Vagina (tissue), 2 donors: ENCODE measurements around the gene GABRG1. TPM values are rescaled to one million over a fixed set of nuclear protein-coding genes. Genes with fewer than 3 reads are reported as not detected.

Experiments used
- DNase-seq, 2 donors: peaks; one replicate each; pipeline ENCODE4 v3.0.0-alpha.2; 2017; ENCODE audit errors: extremely low spot score in 2 of 2
- H3K27ac ChIP-seq: fragments of 200-600 bp; sonication (generic); one replicate; pipeline ENCODE4 v1.5.1; 2019
- H3K27me3 ChIP-seq: fragments of 200-600 bp; sonication (generic); one replicate; pipeline ENCODE4 v1.5.1; 2019
- H3K36me3 ChIP-seq, 2 donors: fragments of 200-600 bp; sonication (generic); one replicate each; pipeline ENCODE4 v1.5.1; 2017 to 2019
- H3K4me1 ChIP-seq: fragments of 200-600 bp; sonication (generic); one replicate; pipeline ENCODE4 v1.5.1; 2019
- H3K4me3 ChIP-seq, 2 donors: fragments of 200-600 bp; sonication (generic); 1 replicate in 1 of 2; 2 replicates in 1 of 2; pipeline ENCODE4 v1.5.1; 2016 to 2019
- H3K9me3 ChIP-seq: fragments of 200-600 bp; sonication (generic); one replicate; pipeline ENCODE4 v1.5.1; 2019
- POLR2A ChIP-seq, 2 donors: fragments of 450-650 bp; IDR thresholded peaks; one replicate each; pipeline ENCODE4 v1.6.1; 2017; ENCODE audit warnings: antibody characterized with exemption in 2 of 2, mild to moderate bottlenecking in 2 of 2, moderate library complexity in 2 of 2
- POLR2AphosphoS5 ChIP-seq, 2 donors: sonication (generic); formaldehyde crosslinking; IDR thresholded peaks; one replicate each; pipeline ENCODE4 v1.9.0; 2017; ENCODE audit warnings: antibody characterized with exemption in 2 of 2, mild to moderate bottlenecking in 2 of 2, low read depth in 1 of 2; ENCODE audit not compliant: insufficient read depth in 1 of 2
- intact Hi-C: fragments of 100-400 bp; cut with DNase I; formaldehyde crosslinking; loops from one replicate; pipeline ENCODE4 v1.15.1; 2023
- total RNA-seq: library from RNA; depleted of rRNA; stranded (reverse); fragments of >200 nt; gene quantifications from one replicate; pipeline ENCODE4 v1.2.3, GENCODE V29; 2016
- TF ChIP-seq, protein P1 (sequence below), 3 experiments: fragments of 450-650 bp in 2 of 3; fragments of 200-600 bp in 1 of 3; sonication (generic) in 1 of 3; IDR thresholded peaks; one replicate each; pipeline ENCODE4 v1.5.1; 2017 to 2019; ENCODE audit warnings: antibody characterized with exemption in 3 of 3, mild to moderate bottlenecking in 2 of 3, moderate library complexity in 2 of 3

Gene GABRG1
- total RNA-seq, 1 donor from 2014 or later, result not detected

- no peak for DNase-seq
- no peaks in the 10 kb centered on the region for H3K4me1 ChIP-seq
- H3K4me3 ChIP-seq, result no peak overlapping the region
- no peaks in the 10 kb centered on the region for H3K36me3 ChIP-seq
- H3K27ac ChIP-seq, result no peak overlapping the region
- intact Hi-C loops, result no loop called here
- TF ChIP-seq POLR2A (IDR thresholded peaks at IDR 0.05) (no peak), POLR2AphosphoS5 (IDR thresholded peaks at IDR 0.05; ENCODE audit: insufficient read depth in 1 of 2, low read depth in 1 of 2) (no peak)
- TF ChIP-seq, protein P1, sequence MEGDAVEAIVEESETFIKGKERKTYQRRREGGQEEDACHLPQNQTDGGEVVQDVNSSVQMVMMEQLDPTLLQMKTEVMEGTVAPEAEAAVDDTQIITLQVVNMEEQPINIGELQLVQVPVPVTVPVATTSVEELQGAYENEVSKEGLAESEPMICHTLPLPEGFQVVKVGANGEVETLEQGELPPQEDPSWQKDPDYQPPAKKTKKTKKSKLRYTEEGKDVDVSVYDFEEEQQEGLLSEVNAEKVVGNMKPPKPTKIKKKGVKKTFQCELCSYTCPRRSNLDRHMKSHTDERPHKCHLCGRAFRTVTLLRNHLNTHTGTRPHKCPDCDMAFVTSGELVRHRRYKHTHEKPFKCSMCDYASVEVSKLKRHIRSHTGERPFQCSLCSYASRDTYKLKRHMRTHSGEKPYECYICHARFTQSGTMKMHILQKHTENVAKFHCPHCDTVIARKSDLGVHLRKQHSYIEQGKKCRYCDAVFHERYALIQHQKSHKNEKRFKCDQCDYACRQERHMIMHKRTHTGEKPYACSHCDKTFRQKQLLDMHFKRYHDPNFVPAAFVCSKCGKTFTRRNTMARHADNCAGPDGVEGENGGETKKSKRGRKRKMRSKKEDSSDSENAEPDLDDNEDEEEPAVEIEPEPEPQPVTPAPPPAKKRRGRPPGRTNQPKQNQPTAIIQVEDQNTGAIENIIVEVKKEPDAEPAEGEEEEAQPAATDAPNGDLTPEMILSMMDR (IDR thresholded peaks at IDR 0.05), result no peak
- no peaks in the 10 kb centered on the region for H3K9me3 ChIP-seq
- no peaks in the 10 kb centered on the region for H3K27me3 ChIP-seq
Measured at GRCh38 chr4:46081674-46082073, 42.2 kb downstream of the GABRG1 start.

- DNase-seq, result no peak
- Histone ChIP-seq H3K27me3 (no peaks in the 10 kb centered on the region), H3K4me3 (no peak overlapping the region), H3K9me3 (no peaks in the 10 kb centered on the region), H3K36me3 (no peaks in the 10 kb centered on the region), H3K27ac (no peak overlapping the region), H3K4me1 (no peaks in the 10 kb centered on the region)
- intact Hi-C loops, result no loop called here
- TF ChIP-seq, protein P1 (IDR thresholded peaks at IDR 0.05), result no peak
- TF ChIP-seq POLR2AphosphoS5 (IDR thresholded peaks at IDR 0.05; ENCODE audit: insufficient read depth in 1 of 2, low read depth in 1 of 2) (no peak), POLR2A (IDR thresholded peaks at IDR 0.05) (no peak)
Measured at GRCh38 chr4:46081248-46081647, 42.6 kb downstream of the GABRG1 start.

DNA sequence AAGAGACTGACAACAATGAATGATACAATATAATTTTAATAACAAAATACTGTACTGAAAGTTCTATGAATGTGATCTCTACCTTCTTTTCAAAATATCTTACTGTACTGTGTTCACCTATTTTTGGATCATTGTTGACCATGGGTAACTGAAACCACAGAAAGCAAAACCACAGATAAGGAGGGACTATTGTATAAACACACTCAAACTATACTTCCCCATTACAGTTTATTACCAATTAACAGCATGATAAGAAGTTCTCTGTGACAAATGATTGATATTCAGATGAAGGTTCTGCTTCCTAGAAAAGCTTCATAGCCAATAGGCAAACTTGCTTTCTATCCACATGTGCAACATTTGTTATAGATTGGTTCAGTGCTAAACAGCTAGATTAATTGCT, 50.1 kb downstream of the GABRG1 start:
- Histone ChIP-seq H3K4me1 (no peaks in the 10 kb centered on the region), H3K36me3 (no peaks in the 10 kb centered on the region), H3K4me3 (no peak overlapping the region), H3K27ac (no peak overlapping the region), H3K27me3 (no peaks in the 10 kb centered on the region), H3K9me3 (no peaks in the 10 kb centered on the region)
- intact Hi-C loops, result no loop called here
- DNase-seq, result no peak
- TF ChIP-seq, protein P1 (IDR thresholded peaks at IDR 0.05), result no peak
- TF ChIP-seq POLR2A (IDR thresholded peaks at IDR 0.05) (no peak), POLR2AphosphoS5 (IDR thresholded peaks at IDR 0.05; ENCODE audit: insufficient read depth in 1 of 2, low read depth in 1 of 2) (no peak)

DNA sequence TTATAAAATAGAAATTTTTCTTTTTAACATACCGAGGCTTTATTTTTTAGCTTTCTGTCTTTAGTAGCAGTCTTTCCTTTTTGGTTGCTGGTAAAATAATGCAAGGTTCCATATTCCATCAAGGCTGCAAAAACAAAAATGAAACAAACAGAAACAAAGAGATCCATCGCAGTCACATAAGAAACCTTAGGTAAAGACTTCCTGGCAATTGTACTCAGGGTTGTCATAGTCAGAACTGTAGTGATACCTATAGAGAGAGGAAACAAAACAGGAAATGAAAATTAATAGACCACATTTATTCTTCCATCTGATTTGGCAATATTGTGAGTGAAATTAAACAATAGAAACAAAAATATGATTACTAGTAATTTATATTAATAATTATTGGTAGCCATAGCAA, 72.5 kb downstream of the GABRG1 start:
- no peaks in the 10 kb centered on the region for H3K27me3 ChIP-seq
- intact Hi-C loops, result no loop called here
- H3K36me3 ChIP-seq, result no peaks in the 10 kb centered on the region
- no peak for TF ChIP-seq POLR2A (IDR thresholded peaks at IDR 0.05)
- no peak for TF ChIP-seq POLR2AphosphoS5 (IDR thresholded peaks at IDR 0.05; ENCODE audit: insufficient read depth in 1 of 2, low read depth in 1 of 2)
- TF ChIP-seq, protein P1 (IDR thresholded peaks at IDR 0.05), result no peak
- H3K4me1 ChIP-seq, result no peaks in the 10 kb centered on the region
- H3K27ac ChIP-seq, result no peak overlapping the region
- H3K4me3 ChIP-seq, result no peak overlapping the region
- no peak for DNase-seq
- H3K9me3 ChIP-seq, result no peaks in the 10 kb centered on the region

DNA sequence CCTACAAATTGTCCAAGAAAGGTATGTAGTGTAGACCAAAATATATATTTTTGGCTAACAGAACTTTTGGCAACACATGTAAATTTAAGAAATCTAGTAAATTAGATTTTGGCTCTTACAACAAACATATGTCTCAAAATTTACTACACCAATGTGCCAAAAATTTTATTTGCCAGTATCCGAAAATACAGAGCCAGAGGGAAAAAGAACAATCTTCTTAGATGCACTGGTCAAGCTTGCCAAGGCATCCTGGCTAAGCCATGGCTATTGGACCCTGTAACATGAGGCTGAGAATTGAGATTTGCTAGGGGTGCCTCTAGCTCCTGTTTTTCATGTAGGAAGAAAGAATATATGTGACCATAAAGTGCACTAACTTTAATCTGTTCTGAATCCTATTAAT, 91.8 kb downstream of the GABRG1 start:
- no peaks in the 10 kb centered on the region for H3K4me1 ChIP-seq
- H3K4me3 ChIP-seq, result no peak overlapping the region
- no peaks in the 10 kb centered on the region for H3K27me3 ChIP-seq
- DNase-seq, result no peak
- H3K36me3 ChIP-seq, result no peaks in the 10 kb centered on the region
- H3K27ac ChIP-seq, result no peak overlapping the region
- intact Hi-C loops, result no loop called here
- TF ChIP-seq, protein P1 (IDR thresholded peaks at IDR 0.05), result no peak
- TF ChIP-seq POLR2AphosphoS5 (IDR thresholded peaks at IDR 0.05; ENCODE audit: insufficient read depth in 1 of 2, low read depth in 1 of 2), result no peak
- TF ChIP-seq POLR2A (IDR thresholded peaks at IDR 0.05), result no peak
- H3K9me3 ChIP-seq, result no peaks in the 10 kb centered on the region
